Ishikawa (cell line): ENCODE data around the gene AGAP1.

Experiments
- EP300 ChIP-seq: IDR thresholded peaks from 2 replicates; pipeline ENCODE4 v1.6.1; 2012; ENCODE audit warnings: borderline replicate concordance
- RAD21 ChIP-seq: IDR thresholded peaks from 2 replicates; pipeline ENCODE4 v1.6.1; 2012; ENCODE audit warnings: low read depth
- REST ChIP-seq: IDR thresholded peaks from 2 replicates; pipeline ENCODE4 v1.6.1; 2012; ENCODE audit warnings: low read depth, mild to moderate bottlenecking
- TAF1 ChIP-seq: IDR thresholded peaks from 2 replicates; pipeline ENCODE4 v1.6.1; 2012; ENCODE audit warnings: low read depth, mild to moderate bottlenecking
- TCF12 ChIP-seq: IDR thresholded peaks from 2 replicates; pipeline ENCODE4 v1.6.1; 2012; ENCODE audit warnings: low read depth
- TEAD4 ChIP-seq: IDR thresholded peaks from 2 replicates; pipeline ENCODE4 v1.6.1; 2012
- YY1 ChIP-seq: IDR thresholded peaks from 2 replicates; pipeline ENCODE4 v1.6.1; 2012; ENCODE audit warnings: low read depth

- TF ChIP-seq REST (no peak), EP300 (no peak), TEAD4 (no peak), TAF1 (no peak), YY1 (no peak), RAD21 (no peak), TCF12 (no peak)
Observed at GRCh38 chr2:235712176-235712575, 218.3 kb downstream of the AGAP1 start.
